Smooth muscle cell (in vitro differentiated cells): Measurements from ENCODE around the gene HRH3. TPM values are rescaled to one million over a fixed set of nuclear protein-coding genes. Genes with fewer than 3 reads are reported as not detected.

ENCODE experiments used
- DNase-seq: peaks from one replicate; lab custom pipeline; 2025; ENCODE audit not compliant: unreplicated experiment; lab: John Stamatoyannopoulos, UW
- H2AFZ ChIP-seq: fragments of 200-600 bp; sonication (generic); 2 replicates; pipeline ENCODE4 v1.6.0; 2016; ENCODE audit warnings: antibody characterized with exemption, low read depth, mild to moderate bottlenecking
- H3F3A ChIP-seq: fragments of 200-600 bp; sonication (generic); 2 replicates; pipeline ENCODE4 v1.6.0; 2017; ENCODE audit warnings: antibody characterized with exemption, low read depth
- H3K27ac ChIP-seq: fragments of 200-600 bp; sonication (generic); 2 replicates; pipeline ENCODE4 v1.5.1; 2016; ENCODE audit warnings: low read depth, mild to moderate bottlenecking
- H3K27me3 ChIP-seq: fragments of 200-600 bp; sonication (generic); 2 replicates; pipeline ENCODE4 v1.6.1; 2016; ENCODE audit warnings: low read depth, mild to moderate bottlenecking
- H3K36me3 ChIP-seq: fragments of 200-600 bp; sonication (generic); 2 replicates; pipeline ENCODE4 v1.5.1; 2016; ENCODE audit warnings: low read depth
- H3K4me1 ChIP-seq: fragments of 200-600 bp; sonication (generic); 2 replicates; pipeline ENCODE4 v1.5.1; 2016; ENCODE audit warnings: low read depth
- H3K4me2 ChIP-seq: fragments of 200-600 bp; sonication (generic); 2 replicates; pipeline ENCODE4 v1.6.0; 2016; ENCODE audit warnings: mild to moderate bottlenecking
- H3K4me3 ChIP-seq: fragments of 200-600 bp; sonication (generic); 2 replicates; pipeline ENCODE4 v1.5.1; 2016; ENCODE audit warnings: mild to moderate bottlenecking
- H3K79me2 ChIP-seq: fragments of 200-600 bp; sonication (generic); 2 replicates; pipeline ENCODE4 v1.6.0; 2016; ENCODE audit warnings: low read depth, mild to moderate bottlenecking
- H3K9ac ChIP-seq: fragments of 200-600 bp; sonication (generic); 2 replicates; pipeline ENCODE4 v1.6.0; 2016; ENCODE audit warnings: low read depth
- H3K9me3 ChIP-seq: fragments of 200-600 bp; sonication (generic); replicated peaks from 2 replicates; pipeline ENCODE4 v1.5.1; 2016; ENCODE audit warnings: low read depth
- H4K20me1 ChIP-seq: fragments of 200-600 bp; sonication (generic); 2 replicates; pipeline ENCODE4 v1.6.0; 2016; ENCODE audit warnings: low read depth
- CTCF ChIP-seq: fragments of 200-600 bp; sonication (generic); IDR thresholded peaks from 2 replicates; pipeline ENCODE4 v1.5.1; 2017; ENCODE audit warnings: borderline replicate concordance, mild to moderate bottlenecking, antibody characterized with exemption; ENCODE audit not compliant: insufficient read depth, poor library complexity, severe bottlenecking
- WGBS: methylation state at CpG from one replicate; pipeline ENCODE4 v1.1.7; 2016; ENCODE audit warnings: low lambda C conversion rate; 5-methylcytosine and 5-hydroxymethylcytosine counted together
- polyA plus RNA-seq: library from polyadenylated mRNA; unstranded; fragments of >200 nt; fragmentation: Nextera tagmentation; extraction: Ambion mirVana; gene quantifications from 2 replicates; pipeline ENCODE4 v1.2.1, GENCODE V29; 2016
- total RNA-seq: library from RNA; depleted of rRNA; stranded (reverse); fragments of >200 nt; gene quantifications from 2 replicates; pipeline ENCODE4 v1.2.3, GENCODE V29; 2014

HRH3 gene
- total and polyA plus RNA-seq, 2 experiments from 2014 or later = not detected

GRCh38 chr20:62179162-62179504 lies 40.9 kb downstream of the HRH3 start:
- no peaks in the 10 kb centered on the region for H3K36me3 ChIP-seq
- H3K9ac ChIP-seq = no peak overlapping the region
- H3K27ac ChIP-seq = no peak overlapping the region
- 97% methylated on average over 7 of the region's 14 CpGs for WGBS
- no peak overlapping the region for H2AFZ ChIP-seq
- no peak overlapping the region for H3K4me2 ChIP-seq
- H3K27me3 ChIP-seq = no peaks in the 10 kb centered on the region
- peaks cover 11% of the 10 kb centered on the region for H3K4me1 ChIP-seq
- H3K4me3 ChIP-seq = no peak overlapping the region
- H4K20me1 ChIP-seq = no peaks in the 10 kb centered on the region
- DNase-seq = no peak
- H3F3A ChIP-seq = peaks cover 12% of the 10 kb centered on the region
- no peaks in the 10 kb centered on the region for H3K9me3 ChIP-seq
- peaks cover 12% of the 10 kb centered on the region for H3K79me2 ChIP-seq
- no peak for TF ChIP-seq CTCF

- 91% methylated on average over 19 of the region's 19 CpGs for WGBS
- DNase-seq = no peak
These were observed 41.5 kb downstream of the HRH3 start for GRCh38 chr20:62178316-62179161.

GRCh38 chr20:62177307-62177706 lies 42.8 kb downstream of the HRH3 start:
- WGBS = 92% methylated on average over 9 of the region's 9 CpGs
- TF ChIP-seq CTCF = no peak
- H3K9me3 ChIP-seq = no peaks in the 10 kb centered on the region

More at GRCh38 chr20:62178316-62179161, 41.5 kb downstream of the HRH3 start:
- Histone ChIP-seq H3K9me3 (no peaks in the 10 kb centered on the region), H3K36me3 (no peaks in the 10 kb centered on the region), H3K27me3 (no peaks in the 10 kb centered on the region), H3K4me2 (no peak overlapping the region), H3K4me1 (peaks cover 8% of the 10 kb centered on the region), H4K20me1 (no peaks in the 10 kb centered on the region), H2AFZ (no peak overlapping the region), H3K79me2 (peaks cover 6% of the 10 kb centered on the region), H3K9ac (no peak overlapping the region), H3K4me3 (no peak overlapping the region), H3K27ac (no peak overlapping the region), H3F3A (peaks cover 12% of the 10 kb centered on the region)
- no peak for TF ChIP-seq CTCF

GRCh38 chr20:62176866-62177265 lies 43.2 kb downstream of the HRH3 start:
- H3K27me3 ChIP-seq = no peaks in the 10 kb centered on the region
- no peaks in the 10 kb centered on the region for H3K36me3 ChIP-seq
- DNase-seq = no peak
- no peak overlapping the region for H3K9ac ChIP-seq
- H3K9me3 ChIP-seq = no peaks in the 10 kb centered on the region
- no peak for TF ChIP-seq CTCF
- no peak overlapping the region for H3K27ac ChIP-seq
- H3K4me1 ChIP-seq = peaks cover 3% of the 10 kb centered on the region
- H4K20me1 ChIP-seq = no peaks in the 10 kb centered on the region
- no peak overlapping the region for H3K4me3 ChIP-seq
- H2AFZ ChIP-seq = no peak overlapping the region
- no peak overlapping the region for H3K4me2 ChIP-seq
- 96% methylated on average over 15 of the region's 15 CpGs for WGBS
- H3F3A ChIP-seq = peaks cover 10% of the 10 kb centered on the region
- no peaks in the 10 kb centered on the region for H3K79me2 ChIP-seq

More at GRCh38 chr20:62177307-62177706, 42.8 kb downstream of the HRH3 start:
- H2AFZ ChIP-seq = no peak overlapping the region
- DNase-seq = no peak
- no peaks in the 10 kb centered on the region for H3K79me2 ChIP-seq
- H3K4me2 ChIP-seq = no peak overlapping the region
- no peak overlapping the region for H3K27ac ChIP-seq
- H3K4me1 ChIP-seq = peaks cover 8% of the 10 kb centered on the region
- no peaks in the 10 kb centered on the region for H4K20me1 ChIP-seq
- H3F3A ChIP-seq = peaks cover 12% of the 10 kb centered on the region
- H3K9ac ChIP-seq = no peak overlapping the region
- H3K27me3 ChIP-seq = no peaks in the 10 kb centered on the region
- H3K4me3 ChIP-seq = no peak overlapping the region
- no peaks in the 10 kb centered on the region for H3K36me3 ChIP-seq
